Central memory CD8-positive, alpha-beta T cell (primary cell): ENCODE measurements around the gene TP53I3.

ENCODE experiments used
- ATAC-seq: fragments of 150-1000 bp; cut with Tn5 transposase; replicated peaks from 2 replicates; pipeline ENCODE4 v1.10.0; 2022; ENCODE audit warnings: mild to moderate bottlenecking, moderate FRiP score, moderate number of reproducible peaks; ENCODE audit not compliant: poor library complexity, severe bottlenecking; ENCODE audit errors: extremely low read depth
- DNase-seq, 2 donors: peaks; one replicate each; pipeline ENCODE4 v3.0.0; 2021; ENCODE audit warnings: low spot score in 2 of 2
- H3K27ac Mint-ChIP-seq: one replicate; pipeline ENCODE4 v1.8.0; 2022; ENCODE audit warnings: low read depth, mild to moderate bottlenecking, moderate library complexity, mixed read lengths
- H3K27me3 Mint-ChIP-seq: one replicate; pipeline ENCODE4 v1.8.0; 2022; ENCODE audit warnings: mixed read lengths
- H3K36me3 Mint-ChIP-seq: one replicate; pipeline ENCODE4 v1.8.0; 2022; ENCODE audit warnings: mild to moderate bottlenecking, moderate library complexity, mixed read lengths; ENCODE audit not compliant: insufficient read depth
- H3K4me1 Mint-ChIP-seq: one replicate; pipeline ENCODE4 v1.8.0; 2022; ENCODE audit warnings: mixed read lengths
- H3K4me3 Mint-ChIP-seq: one replicate; pipeline ENCODE4 v1.8.0; 2022; ENCODE audit warnings: mild to moderate bottlenecking, moderate library complexity, mixed read lengths
- H3K9me3 Mint-ChIP-seq: one replicate; pipeline ENCODE4 v1.8.0; 2022; ENCODE audit warnings: mixed read lengths

Gene TP53I3

DNA sequence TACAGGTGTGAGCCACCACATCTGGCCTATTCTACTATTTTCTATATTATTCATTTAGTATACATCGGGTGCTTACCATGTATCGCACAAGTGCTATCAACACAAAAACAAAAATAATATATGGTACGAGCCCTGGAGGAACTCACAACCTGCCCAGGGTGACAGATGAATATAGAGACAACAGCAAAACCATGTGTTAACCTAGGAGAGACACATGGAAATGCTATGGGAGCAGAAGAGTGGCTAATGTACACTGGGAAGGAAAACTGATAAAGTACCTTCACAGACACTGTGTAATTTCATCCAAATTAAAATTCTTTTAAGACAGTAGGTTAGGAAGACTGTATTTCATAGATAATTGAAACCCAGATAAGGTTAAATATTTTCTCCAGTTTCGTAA lies 12.4 kb downstream of the TP53I3 start:
- H3K4me3 Mint-ChIP-seq = no peak overlapping the region
- peaks cover 44% of the 10 kb centered on the region for H3K4me1 Mint-ChIP-seq
- DNase-seq (no peak), ATAC-seq (no peak)
- H3K36me3 Mint-ChIP-seq = peaks cover 35% of the 10 kb centered on the region
- no peaks in the 10 kb centered on the region for H3K27me3 Mint-ChIP-seq
- no peaks in the 10 kb centered on the region for H3K9me3 Mint-ChIP-seq
- no peak overlapping the region for H3K27ac Mint-ChIP-seq

- Mint-ChIP-seq H3K27ac (no peak overlapping the region), H3K4me1 (peaks cover 11% of the 10 kb centered on the region), H3K4me3 (no peak overlapping the region)
These were observed 19.3 kb downstream of the TP53I3 start for GRCh38 chr2:24065341-24065740.

DNA sequence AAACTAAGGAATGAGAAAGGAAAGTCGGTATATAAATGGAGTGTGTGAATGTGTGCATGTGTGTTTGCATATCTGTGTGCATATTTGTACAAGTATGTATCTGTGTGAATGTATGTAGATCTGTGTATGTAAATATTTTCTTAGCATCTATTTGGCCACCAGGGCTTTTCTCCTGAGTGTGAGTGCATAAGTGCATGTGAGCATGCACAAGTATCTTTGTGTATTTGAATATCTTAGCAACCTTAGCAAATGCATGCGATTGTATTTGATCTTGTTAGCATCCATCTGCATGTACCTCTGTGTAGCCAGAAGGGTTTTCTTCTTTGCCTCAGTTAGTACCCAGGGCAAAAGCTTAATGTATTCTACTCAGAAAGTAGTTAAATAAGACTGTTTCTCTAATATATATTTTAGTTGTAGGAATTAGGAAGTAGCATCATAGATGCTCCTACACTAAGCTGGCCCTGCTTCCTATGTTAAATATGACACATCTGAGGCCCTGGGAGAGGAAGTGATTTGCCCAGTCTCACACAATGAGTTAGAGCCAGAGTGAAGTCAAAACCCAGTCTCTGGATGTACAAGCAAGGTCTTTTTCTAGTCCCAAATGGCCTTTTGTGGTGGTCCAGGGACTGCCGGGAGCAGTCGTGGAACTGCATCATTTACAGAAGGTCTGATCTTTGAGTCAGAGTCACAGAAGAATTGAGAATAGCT lies 25.9 kb downstream of the TP53I3 start:
- no peaks in the 10 kb centered on the region for H3K4me1 Mint-ChIP-seq
- ATAC-seq = no peak
- no peaks in the 10 kb centered on the region for H3K9me3 Mint-ChIP-seq

More at GRCh38 chr2:24065341-24065740, 19.3 kb downstream of the TP53I3 start:
- DNase-seq = no peak
- ATAC-seq = no peak
- H3K27me3 Mint-ChIP-seq = no peaks in the 10 kb centered on the region
- H3K9me3 Mint-ChIP-seq = no peaks in the 10 kb centered on the region
- H3K36me3 Mint-ChIP-seq = peaks cover 23% of the 10 kb centered on the region

DNA sequence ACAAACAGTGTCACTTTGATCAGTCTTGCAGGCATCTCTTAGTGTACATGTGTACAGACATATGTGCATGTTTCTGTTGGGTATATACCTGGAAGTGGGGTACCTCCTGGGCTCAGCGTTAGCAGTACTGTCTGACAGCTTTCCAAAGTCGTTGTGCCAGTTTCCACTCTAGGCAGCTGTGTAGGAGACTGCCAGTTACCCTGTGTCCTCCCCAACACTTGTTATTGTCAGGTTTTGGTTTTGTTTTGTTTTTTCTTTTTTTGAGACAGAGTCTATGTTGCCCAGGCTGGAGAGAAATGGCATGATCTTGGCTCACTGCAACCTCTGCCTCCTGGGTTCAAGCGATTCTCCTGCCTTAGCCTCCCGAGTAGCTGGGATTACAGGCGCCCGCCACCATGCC lies 28.9 kb downstream of the TP53I3 start:
- no peak for DNase-seq
- ATAC-seq = no peak
- Mint-ChIP-seq H3K4me1 (no peaks in the 10 kb centered on the region), H3K4me3 (no peak overlapping the region), H3K9me3 (no peaks in the 10 kb centered on the region), H3K27ac (no peak overlapping the region), H3K27me3 (no peaks in the 10 kb centered on the region), H3K36me3 (no peaks in the 10 kb centered on the region)

More for the DNA sequence above, 25.9 kb downstream of the TP53I3 start:
- Mint-ChIP-seq H3K27ac (no peak overlapping the region), H3K27me3 (no peaks in the 10 kb centered on the region), H3K4me3 (no peak overlapping the region), H3K36me3 (no peaks in the 10 kb centered on the region)
- no peak for DNase-seq

DNA sequence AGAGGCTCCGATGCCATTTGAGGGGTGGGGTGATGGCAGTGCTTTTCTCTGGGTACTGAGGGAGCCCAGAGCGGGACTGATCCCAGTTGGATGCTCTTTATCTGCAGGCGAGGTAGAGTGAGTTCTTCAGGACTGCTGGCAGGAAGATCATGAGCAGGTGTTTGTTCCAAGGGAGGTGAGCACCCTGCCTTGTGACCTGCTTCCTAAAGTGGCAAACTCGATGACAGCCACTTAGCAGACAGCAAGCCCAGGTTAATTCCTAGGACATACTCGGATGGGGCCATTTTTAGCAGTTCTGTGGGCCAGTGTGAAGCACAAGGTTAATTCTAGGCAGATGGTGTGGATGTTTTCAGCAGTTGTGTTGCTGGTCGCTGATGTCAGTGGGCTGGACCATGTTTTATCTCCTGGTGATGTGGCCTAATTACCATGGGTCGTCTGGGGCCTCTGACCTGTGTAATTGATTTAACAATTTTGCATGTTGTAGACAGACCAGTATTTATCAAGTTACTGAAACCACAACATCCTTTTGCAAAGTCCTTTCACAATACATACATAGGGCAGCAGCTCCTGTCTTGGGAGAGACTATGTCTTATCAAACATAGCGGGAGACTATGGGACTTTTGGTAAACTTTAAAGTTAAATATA lies 30.1 kb downstream of the TP53I3 start:
- H3K36me3 Mint-ChIP-seq = no peaks in the 10 kb centered on the region
- DNase-seq (no peak), ATAC-seq (no peak)
- no peak overlapping the region for H3K27ac Mint-ChIP-seq
- H3K27me3 Mint-ChIP-seq = no peaks in the 10 kb centered on the region
- H3K9me3 Mint-ChIP-seq = no peaks in the 10 kb centered on the region
- H3K4me1 Mint-ChIP-seq = peaks cover 1% of the 10 kb centered on the region
- no peak overlapping the region for H3K4me3 Mint-ChIP-seq

GRCh38 chr2:24052951-24053350 lies 31.7 kb downstream of the TP53I3 start:
- Mint-ChIP-seq H3K9me3 (no peaks in the 10 kb centered on the region), H3K4me3 (no peak overlapping the region), H3K27ac (no peak overlapping the region), H3K4me1 (peaks cover 6% of the 10 kb centered on the region), H3K27me3 (no peaks in the 10 kb centered on the region), H3K36me3 (no peaks in the 10 kb centered on the region)
- DNase-seq = no peak
- ATAC-seq = no peak

- DNase-seq = no peak
- Mint-ChIP-seq H3K9me3 (no peaks in the 10 kb centered on the region), H3K27me3 (no peaks in the 10 kb centered on the region), H3K4me3 (no peak overlapping the region), H3K36me3 (peaks cover 7% of the 10 kb centered on the region), H3K27ac (no peak overlapping the region), H3K4me1 (peaks cover 17% of the 10 kb centered on the region)
- ATAC-seq = no peak
These were observed 32.8 kb downstream of the TP53I3 start for GRCh38 chr2:24051833-24052232.

DNA sequence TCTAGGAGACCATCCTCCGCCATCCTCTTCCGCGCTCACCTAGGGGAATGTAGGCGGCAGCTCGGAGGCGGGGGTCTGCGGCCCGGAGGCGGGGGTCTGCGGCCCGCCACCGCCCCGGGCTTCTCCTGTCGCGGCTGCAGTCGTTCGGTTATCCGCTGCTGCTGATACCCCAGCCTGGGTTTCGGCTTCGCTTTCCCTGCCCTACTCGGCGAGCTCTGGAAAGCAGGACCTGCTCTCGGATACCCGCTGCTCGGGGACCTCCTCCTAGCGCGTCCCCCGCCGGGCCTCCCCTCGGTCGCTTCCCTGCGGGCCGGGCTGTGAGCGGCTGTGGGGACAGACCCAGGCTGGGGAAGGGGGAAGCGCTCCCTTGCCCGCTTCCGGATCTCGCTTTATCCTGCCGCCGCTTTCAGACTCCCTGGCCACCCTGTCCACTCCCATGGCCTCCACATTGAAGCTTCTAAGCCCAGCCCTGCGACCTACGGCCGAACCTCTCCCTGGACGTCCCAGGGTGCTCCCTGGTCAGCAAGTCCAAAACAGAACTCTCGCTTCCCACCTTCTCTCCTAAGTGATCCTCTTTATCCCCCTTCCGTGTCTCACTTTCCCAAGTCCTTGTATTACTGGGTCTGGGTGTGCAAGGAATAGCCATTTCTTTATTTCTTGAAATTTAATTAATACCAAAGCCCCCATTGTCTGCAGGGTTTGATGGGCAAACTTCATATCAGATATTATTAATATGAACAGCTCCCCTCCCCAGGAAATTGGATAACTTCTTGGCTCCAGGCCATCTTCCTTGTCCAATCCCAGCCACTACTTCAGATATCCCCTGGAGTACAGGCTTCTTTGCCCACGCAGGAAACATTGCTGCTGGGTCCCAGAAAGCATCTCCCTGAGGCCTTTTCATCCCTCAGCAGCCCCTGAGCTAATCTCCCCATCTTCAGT lies 34.3 kb downstream of the TP53I3 start:
- H3K4me3 Mint-ChIP-seq = no peak overlapping the region
- H3K4me1 Mint-ChIP-seq = peaks cover 26% of the 10 kb centered on the region
- no peak for ATAC-seq
- no peaks in the 10 kb centered on the region for H3K27me3 Mint-ChIP-seq
- no peak for DNase-seq
- H3K9me3 Mint-ChIP-seq = no peaks in the 10 kb centered on the region
- no peak overlapping the region for H3K27ac Mint-ChIP-seq
- peaks cover 8% of the 10 kb centered on the region for H3K36me3 Mint-ChIP-seq

DNA sequence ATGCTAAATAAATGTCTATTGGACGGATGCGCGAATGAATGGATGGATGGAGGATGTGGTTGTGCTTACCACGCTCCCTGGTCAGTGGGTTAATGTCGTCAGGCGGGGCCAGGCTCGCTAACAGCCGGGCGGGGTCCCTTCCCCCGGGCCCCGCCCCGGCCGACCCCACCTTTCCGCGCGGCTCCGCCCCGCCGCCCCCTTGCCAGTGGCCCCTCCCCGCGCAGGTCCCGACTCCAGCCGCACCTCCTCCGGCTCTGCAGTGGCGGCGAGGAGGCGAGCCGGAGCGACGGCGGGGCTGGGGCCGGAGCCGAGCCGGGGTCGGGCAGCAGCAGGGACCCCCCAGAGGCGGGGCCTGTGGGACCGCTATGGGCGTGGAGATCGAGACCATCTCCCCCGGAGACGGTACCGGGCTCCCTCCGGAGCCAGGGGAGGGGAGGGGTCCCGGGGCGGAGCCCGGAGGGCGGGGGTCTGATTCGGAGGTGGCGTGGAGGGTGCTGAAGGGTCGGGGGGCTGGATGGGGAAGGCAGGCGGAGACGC lies 35.1 kb downstream of the TP53I3 start, which contains the start of gene FKBP1B:
TSS of gene FKBP1B (plus strand) at position 257 of the 537 bp plus-strand sequence. CDS start at position 366, 109 bp downstream.
- DNase-seq (peak in 1 of 2 donors; percentile 25), ATAC-seq (no peak)
- Mint-ChIP-seq H3K4me1 (peaks cover 33% of the 10 kb centered on the region), H3K36me3 (peaks cover 8% of the 10 kb centered on the region), H3K9me3 (no peaks in the 10 kb centered on the region), H3K27me3 (no peaks in the 10 kb centered on the region), H3K4me3 (no peak within 1 kb of the TSS), H3K27ac (no peak within 1 kb of the TSS)

- DNase-seq = no peak
- Mint-ChIP-seq H3K9me3 (no peaks in the 10 kb centered on the region), H3K36me3 (peaks cover 8% of the 10 kb centered on the region), H3K4me1 (peaks cover 33% of the 10 kb centered on the region), H3K27ac (no peak overlapping the region), H3K27me3 (no peaks in the 10 kb centered on the region), H3K4me3 (no peak overlapping the region)
- ATAC-seq = no peak
These were observed 35.7 kb downstream of the TP53I3 start for GRCh38 chr2:24048769-24049484.

DNA sequence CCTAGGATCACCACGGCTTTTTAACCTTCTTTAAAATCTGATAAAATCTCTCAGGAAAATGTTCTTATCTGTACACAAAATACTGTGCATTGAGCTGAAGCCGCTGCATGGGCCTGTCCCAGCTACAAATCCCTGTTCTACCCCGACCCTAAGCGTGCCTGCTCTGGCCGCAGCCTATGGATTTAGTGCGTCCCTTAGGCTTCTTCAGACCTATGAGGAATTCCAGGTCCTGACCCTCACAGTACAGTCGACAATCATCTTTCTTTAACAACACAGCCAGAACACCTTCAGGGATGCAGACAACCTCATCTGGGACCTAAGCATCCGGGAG lies 37.0 kb downstream of the TP53I3 start:
- ATAC-seq (no peak), DNase-seq (no peak)
- no peaks in the 10 kb centered on the region for H3K27me3 Mint-ChIP-seq
- H3K9me3 Mint-ChIP-seq = no peaks in the 10 kb centered on the region
- H3K4me1 Mint-ChIP-seq = peaks cover 39% of the 10 kb centered on the region
- peak overlapping the region; percentile 95 for H3K4me3 Mint-ChIP-seq
- H3K36me3 Mint-ChIP-seq = peaks cover 10% of the 10 kb centered on the region
- peak overlapping the region; percentile 92 for H3K27ac Mint-ChIP-seq
